ENCODE measurements around the gene RAPGEF5. TPM values are rescaled to one million over a fixed set of nuclear protein-coding genes. Genes with fewer than 3 reads are reported as not detected.

The RAPGEF5 gene
- total and polyA plus RNA-seq, 2 experiments from 2014 or later, result 0.21 TPM; not detected in 1

DNA sequence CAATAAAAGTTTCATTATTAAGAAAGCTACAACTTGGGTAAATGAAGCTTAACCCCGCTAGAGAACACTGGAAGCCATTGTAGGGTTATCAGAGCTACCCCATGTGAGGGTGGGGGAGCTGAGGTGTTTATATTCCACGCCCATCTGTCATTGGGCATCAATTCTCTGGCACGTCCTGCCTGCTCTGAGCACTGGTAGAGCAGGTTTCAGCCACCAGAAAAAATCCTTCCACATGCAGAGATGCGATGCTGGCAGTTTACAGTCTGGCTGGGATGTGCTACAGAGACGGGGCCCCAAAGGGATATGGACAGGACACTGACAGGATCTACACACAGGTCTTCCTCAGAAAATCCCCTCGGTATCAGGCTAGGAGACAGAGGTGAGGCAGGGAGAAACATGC lies 15.9 kb upstream of the RAPGEF5 start:
- DNase-seq (ENCODE audit: low read depth in 1 of 2, low spot score in 1 of 2), result no peak
- Histone ChIP-seq H3K4me1 (ENCODE audit: low read depth) (no peaks in the 10 kb centered on the region), H3K36me3 (no peaks in the 10 kb centered on the region), H3K27ac (no peak overlapping the region), H3K4me3 (no peak overlapping the region), H3K27me3 (no peaks in the 10 kb centered on the region), H3K9me3 (ENCODE audit: low read depth) (no peaks in the 10 kb centered on the region)
- TF ChIP-seq, protein P1, sequence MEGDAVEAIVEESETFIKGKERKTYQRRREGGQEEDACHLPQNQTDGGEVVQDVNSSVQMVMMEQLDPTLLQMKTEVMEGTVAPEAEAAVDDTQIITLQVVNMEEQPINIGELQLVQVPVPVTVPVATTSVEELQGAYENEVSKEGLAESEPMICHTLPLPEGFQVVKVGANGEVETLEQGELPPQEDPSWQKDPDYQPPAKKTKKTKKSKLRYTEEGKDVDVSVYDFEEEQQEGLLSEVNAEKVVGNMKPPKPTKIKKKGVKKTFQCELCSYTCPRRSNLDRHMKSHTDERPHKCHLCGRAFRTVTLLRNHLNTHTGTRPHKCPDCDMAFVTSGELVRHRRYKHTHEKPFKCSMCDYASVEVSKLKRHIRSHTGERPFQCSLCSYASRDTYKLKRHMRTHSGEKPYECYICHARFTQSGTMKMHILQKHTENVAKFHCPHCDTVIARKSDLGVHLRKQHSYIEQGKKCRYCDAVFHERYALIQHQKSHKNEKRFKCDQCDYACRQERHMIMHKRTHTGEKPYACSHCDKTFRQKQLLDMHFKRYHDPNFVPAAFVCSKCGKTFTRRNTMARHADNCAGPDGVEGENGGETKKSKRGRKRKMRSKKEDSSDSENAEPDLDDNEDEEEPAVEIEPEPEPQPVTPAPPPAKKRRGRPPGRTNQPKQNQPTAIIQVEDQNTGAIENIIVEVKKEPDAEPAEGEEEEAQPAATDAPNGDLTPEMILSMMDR (IDR thresholded peaks at IDR 0.05; ENCODE audit: low read depth, low read length), result no peak

DNA sequence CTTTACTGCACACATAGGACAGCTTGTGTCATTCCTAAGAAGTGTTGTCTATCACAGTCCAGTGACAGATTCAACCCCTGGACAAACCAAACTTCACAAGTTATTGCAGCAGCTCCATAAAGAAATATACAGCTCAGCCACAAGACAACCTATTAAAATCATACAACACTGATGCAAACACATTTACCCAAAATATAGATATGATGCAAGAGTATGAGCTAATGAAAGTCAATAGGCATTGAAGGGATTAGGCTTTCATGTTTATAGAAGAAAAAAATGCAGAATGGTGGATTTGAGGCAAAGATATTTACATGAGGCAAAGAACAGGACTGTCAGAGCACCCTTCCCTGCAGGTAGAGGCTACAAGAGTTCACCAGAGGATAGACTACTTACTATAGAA lies 14.9 kb upstream of the RAPGEF5 start:
- DNase-seq (ENCODE audit: low read depth in 1 of 2, low spot score in 1 of 2), result no peak
- TF ChIP-seq, protein P1 (IDR thresholded peaks at IDR 0.05; ENCODE audit: low read depth, low read length), result no peak
- H3K27ac ChIP-seq, result no peak overlapping the region
- no peaks in the 10 kb centered on the region for H3K27me3 ChIP-seq
- no peak overlapping the region for H3K4me3 ChIP-seq
- H3K36me3 ChIP-seq, result no peaks in the 10 kb centered on the region
- no peaks in the 10 kb centered on the region for H3K9me3 ChIP-seq (ENCODE audit: low read depth)
- no peaks in the 10 kb centered on the region for H3K4me1 ChIP-seq (ENCODE audit: low read depth)

DNA sequence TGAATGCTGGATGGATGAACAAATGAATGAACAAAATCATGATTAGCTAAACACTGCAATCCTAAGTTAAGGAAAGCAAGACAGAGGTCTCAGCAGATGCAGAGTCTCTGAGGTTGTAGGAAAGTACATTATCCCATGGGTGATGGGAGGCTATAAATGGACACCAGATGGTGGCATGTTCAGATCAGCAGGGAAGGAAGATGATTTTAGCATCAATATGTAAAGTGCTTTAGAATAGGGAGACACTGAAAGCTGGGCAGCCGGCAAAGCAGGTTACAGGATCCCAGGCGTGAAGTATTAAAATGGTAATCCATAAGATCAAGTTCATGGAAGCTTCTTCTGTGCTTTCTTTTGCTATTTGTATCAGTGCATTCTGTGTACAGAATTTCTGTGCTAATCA lies 7.9 kb upstream of the RAPGEF5 start:
- Histone ChIP-seq H3K4me3 (no peak overlapping the region), H3K4me1 (ENCODE audit: low read depth) (no peaks in the 10 kb centered on the region), H3K27ac (no peak overlapping the region), H3K36me3 (no peaks in the 10 kb centered on the region), H3K9me3 (ENCODE audit: low read depth) (no peaks in the 10 kb centered on the region), H3K27me3 (peaks cover 3% of the 10 kb centered on the region)
- TF ChIP-seq, protein P1 (IDR thresholded peaks at IDR 0.05; ENCODE audit: low read depth, low read length), result no peak
- no peak for DNase-seq (ENCODE audit: low read depth in 1 of 2, low spot score in 1 of 2)

DNA sequence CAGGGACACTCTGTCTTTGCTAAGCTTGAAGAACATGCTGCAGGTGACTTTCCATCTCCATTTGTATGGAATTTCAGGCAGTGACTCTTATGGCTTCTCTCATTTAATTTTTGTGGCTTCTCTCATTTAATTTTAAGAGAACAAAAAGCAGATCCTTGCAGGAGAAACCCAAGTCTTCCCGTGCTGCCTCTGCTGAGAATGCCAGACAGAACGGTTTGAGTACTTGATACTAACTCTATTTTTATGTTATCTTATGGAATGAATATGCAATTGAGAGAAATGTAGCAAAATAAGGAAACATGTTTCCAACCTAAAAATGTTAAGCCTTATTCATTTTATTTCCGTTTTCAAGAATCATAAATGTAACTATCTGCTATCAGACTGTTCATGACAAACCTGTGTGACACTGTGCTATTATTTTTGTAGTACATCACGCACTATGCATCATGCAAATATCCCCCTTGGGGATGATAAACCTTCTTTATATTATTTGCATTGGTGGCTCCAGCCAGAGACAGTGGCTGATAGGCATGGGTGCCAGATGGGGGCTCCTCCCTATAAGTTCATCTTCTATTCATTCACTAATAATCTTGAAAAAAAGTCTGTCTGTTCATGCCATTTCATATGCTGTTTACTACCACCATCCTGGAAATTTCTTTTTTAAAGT lies 6.9 kb upstream of the RAPGEF5 start:
- no peaks in the 10 kb centered on the region for H3K4me1 ChIP-seq (ENCODE audit: low read depth)
- TF ChIP-seq, protein P1 (IDR thresholded peaks at IDR 0.05; ENCODE audit: low read depth, low read length), result no peak
- no peaks in the 10 kb centered on the region for H3K36me3 ChIP-seq
- no peak overlapping the region for H3K27ac ChIP-seq
- H3K9me3 ChIP-seq (ENCODE audit: low read depth), result no peaks in the 10 kb centered on the region
- peaks cover 10% of the 10 kb centered on the region for H3K27me3 ChIP-seq
- H3K4me3 ChIP-seq, result no peak overlapping the region
- DNase-seq (ENCODE audit: low read depth in 1 of 2, low spot score in 1 of 2), result no peak

DNA sequence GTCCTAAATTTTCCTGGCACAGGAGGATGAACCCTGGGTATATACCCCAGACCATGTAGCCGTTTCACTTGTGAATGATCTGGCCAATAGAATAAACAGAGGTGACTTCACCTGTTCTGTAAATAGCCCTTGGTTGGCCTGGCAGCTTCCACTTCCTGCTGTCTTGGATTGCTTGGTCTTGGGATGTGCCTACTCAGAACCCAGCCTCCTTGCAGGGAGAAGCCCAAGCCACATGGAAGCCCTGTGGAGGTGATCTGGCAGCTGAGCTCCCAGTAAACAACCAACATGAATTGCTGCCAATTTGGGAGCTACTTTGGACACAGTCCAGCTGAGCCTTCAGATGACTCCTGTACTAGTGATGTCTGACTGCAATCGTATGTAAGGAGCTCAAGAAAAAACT lies 4.8 kb upstream of the RAPGEF5 start:
- H3K9me3 ChIP-seq (ENCODE audit: low read depth), result no peaks in the 10 kb centered on the region
- TF ChIP-seq, protein P1 (IDR thresholded peaks at IDR 0.05; ENCODE audit: low read depth, low read length), result no peak
- H3K4me1 ChIP-seq (ENCODE audit: low read depth), result no peaks in the 10 kb centered on the region
- no peak for DNase-seq (ENCODE audit: low read depth in 1 of 2, low spot score in 1 of 2)
- no peak overlapping the region for H3K27ac ChIP-seq
- no peak overlapping the region for H3K4me3 ChIP-seq
- no peaks in the 10 kb centered on the region for H3K36me3 ChIP-seq
- peaks cover 30% of the 10 kb centered on the region for H3K27me3 ChIP-seq

All from cardiac muscle cell (in vitro differentiated cells and primary cell).